NCI-H82 (cell line): ENCODE measurements around the gene NLE1.

Experiments
- DNase-seq: peaks from one replicate; lab custom pipeline; 2025; lab: John Stamatoyannopoulos, UW

Gene NLE1

DNA sequence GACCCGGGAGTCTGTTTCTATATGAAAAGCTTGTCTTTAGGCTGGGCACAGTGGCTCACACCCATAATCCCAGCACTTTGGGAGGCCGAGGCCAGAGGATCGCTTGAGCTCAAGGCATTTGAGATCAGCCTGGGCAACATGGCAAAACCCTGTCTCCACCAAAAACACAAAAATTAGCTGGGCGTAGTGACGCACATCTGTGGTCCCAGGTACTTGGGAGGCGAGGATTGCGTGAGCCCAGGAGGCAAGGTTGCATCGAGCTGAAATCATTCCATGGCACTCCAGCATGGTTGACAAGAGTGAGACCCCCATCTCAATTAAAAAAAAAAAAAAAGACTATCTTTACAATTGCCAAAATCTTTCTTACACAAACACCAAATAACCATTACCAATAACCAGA is 55.9 kb downstream of the NLE1 start:
- DNase-seq = peak; percentile 91

DNA sequence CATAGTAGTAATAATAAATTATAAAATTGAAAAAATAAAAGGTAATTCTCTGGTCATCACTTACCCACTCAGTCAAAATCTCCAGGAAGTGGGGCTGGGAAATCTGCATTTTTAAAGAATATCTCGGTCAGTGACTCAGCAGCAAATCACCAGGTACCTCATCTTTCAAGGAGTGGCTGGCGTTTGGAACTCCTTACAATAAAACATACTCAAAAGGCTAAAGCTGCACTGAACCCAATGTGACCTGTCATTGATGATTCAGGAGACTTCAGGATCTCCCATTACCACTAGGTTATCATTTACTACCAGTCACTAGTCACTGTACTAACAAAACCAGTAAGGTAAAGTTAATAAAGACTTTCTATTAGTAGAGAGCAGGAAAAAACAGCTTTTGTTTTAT is 57.1 kb downstream of the NLE1 start:
- DNase-seq = no peak

DNA sequence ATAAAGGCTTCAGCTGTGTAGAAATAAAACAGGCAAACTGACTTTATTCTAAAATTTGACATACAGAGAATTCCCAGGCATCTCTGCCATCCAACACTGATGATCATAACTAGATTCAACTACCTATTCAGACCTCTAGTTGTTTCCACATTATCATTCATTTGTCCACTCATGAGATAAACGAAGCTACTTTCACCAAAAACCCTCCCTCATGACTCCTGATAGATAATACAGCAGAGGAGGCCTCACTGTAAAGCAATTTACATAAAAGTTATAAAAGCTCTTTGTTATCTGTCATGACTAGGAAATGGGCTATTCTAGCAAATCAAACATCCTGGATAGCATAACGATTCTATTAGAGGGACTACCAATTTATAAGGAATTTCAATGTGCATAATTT is 59.0 kb downstream of the NLE1 start:
- no peak for DNase-seq

- DNase-seq = peak; percentile 92
Observed at GRCh38 chr17:35082073-35082657, 59.9 kb downstream of the NLE1 start.

- no peak for DNase-seq
Observed at GRCh38 chr17:35081638-35082037, 60.5 kb downstream of the NLE1 start.

DNA sequence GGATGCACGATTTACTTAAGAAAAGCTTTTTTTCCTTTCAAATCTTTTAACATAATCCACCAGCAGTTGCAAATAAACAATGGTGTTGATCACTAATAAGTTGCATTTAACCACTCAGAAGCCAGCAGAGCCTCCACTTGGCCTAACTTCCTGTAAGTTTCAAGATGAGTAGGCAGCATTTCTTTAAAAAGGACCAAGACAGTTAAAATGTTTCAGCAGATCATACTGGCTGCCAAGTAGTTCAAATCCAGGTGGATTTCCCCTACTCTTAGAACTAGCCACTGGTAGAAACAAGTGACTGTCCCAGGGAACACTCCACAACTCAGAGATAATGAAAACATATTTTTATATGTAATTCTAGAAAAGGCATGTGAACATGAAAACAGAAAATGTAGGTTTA is 61.6 kb downstream of the NLE1 start:
- DNase-seq = no peak

DNA sequence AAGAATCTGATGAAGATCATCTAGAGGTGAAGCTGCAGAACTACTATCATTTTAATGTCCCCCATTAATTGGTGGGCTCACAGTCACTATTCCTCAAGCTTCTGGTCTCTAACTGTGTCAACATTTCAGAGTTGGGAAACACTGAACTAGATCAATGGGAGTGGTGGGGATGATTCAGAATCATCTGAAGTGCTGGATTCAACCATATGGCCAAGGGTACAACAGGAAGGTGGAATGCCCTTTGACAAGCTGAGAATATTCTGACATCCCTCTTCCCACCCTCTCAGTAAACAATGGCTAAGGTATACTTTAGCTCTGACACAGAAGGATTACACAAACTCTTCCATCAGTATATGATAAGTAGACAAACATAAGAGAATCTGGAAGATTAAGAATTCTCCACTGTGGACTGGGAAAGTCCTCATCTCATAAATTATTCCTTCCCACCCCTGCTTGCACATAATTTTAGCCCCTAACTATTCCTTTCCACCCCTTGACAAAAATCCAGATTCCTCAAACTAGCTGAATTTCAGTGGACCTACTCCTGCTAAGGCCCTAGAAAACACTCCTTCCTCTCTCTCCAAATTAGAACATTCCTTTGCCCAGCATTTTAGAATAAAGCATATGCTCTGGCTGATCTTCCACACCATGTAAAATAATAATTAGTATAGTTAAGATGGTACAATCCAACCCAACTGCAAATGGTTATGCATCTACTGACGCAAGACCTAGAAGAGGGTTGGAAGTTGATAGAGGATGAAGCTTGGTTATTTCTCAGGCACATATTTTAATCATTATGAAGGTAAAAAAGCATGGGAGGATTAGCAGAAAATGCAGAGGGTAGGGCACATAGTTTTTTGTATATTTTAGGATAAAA is 62.3 kb downstream of the NLE1 start:
- no peak for DNase-seq
